ENCODE results near the gene AREL1. TPM values are rescaled to one million over a fixed set of nuclear protein-coding genes. Genes with fewer than 3 reads are reported as not detected.
A peak's percentile ranks its signal among the peaks of the same experiment; 100 is the strongest.

The AREL1 gene
- total and polyA plus RNA-seq, 8 donors, result 7.6 to 20.9 (median 12.8) TPM

DNA sequence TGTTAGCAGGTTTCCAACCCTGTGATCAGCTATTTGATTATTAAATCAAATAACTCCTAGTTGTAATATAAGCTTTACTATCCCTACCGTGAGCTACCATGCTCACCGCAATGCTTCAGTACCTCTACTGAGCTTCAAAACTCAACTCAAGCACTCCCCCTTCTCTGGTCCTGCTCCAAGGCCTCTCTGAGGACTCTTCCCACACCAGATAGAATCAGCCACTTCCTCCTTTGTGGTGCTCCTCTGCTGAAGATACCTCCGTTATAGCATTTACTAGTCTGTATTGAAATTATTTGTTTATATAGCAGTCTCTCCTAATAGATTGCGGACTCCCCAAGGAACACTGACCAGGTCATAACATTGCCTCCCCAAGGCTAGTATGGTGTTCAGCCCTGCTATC is 17.5 kb downstream of the AREL1 start:
- Histone ChIP-seq H3K27ac (no peak overlapping the region), H3K9me3 (no peaks in the 10 kb centered on the region), H3K4me1 (no peaks in the 10 kb centered on the region), H3K36me3 (peaks cover 0 to 5% (median 0%) of the 10 kb centered on the region in 3 donors), H3K4me3 (no peak overlapping the region), H3K27me3 (no peaks in the 10 kb centered on the region)
- 97% methylated on average over 4 of the region's 4 CpGs for WGBS, 2 donors
- TF ChIP-seq, protein P1, sequence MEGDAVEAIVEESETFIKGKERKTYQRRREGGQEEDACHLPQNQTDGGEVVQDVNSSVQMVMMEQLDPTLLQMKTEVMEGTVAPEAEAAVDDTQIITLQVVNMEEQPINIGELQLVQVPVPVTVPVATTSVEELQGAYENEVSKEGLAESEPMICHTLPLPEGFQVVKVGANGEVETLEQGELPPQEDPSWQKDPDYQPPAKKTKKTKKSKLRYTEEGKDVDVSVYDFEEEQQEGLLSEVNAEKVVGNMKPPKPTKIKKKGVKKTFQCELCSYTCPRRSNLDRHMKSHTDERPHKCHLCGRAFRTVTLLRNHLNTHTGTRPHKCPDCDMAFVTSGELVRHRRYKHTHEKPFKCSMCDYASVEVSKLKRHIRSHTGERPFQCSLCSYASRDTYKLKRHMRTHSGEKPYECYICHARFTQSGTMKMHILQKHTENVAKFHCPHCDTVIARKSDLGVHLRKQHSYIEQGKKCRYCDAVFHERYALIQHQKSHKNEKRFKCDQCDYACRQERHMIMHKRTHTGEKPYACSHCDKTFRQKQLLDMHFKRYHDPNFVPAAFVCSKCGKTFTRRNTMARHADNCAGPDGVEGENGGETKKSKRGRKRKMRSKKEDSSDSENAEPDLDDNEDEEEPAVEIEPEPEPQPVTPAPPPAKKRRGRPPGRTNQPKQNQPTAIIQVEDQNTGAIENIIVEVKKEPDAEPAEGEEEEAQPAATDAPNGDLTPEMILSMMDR (IDR thresholded peaks at IDR 0.05), result no peak
- FAIRE-seq (no peak), DNase-seq (no peak), ATAC-seq (no peak)
- intact Hi-C loops (cut with DNase I), result no loop called here

DNA sequence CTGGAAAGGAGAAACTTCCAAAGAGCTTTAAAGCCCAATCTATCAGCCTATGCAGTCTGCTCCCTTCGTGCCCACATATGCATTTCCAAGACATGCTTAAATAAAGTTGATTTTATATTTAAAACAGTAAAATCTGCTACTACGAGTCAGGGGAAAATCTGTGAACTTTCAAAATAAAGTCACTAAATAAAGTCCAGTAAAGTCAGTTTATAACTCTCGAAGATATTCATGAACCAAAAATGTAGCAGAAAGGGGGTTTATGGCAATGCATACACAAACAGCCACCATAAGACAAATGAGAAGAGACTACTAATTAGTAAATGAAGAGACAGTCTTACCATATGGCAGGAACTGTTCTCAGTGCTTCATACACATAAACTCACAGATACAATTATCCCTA is 19.7 kb downstream of the AREL1 start:
- 94 to 96% methylated on average over 3 of the region's 3 CpGs for WGBS, 2 donors
- FAIRE-seq, result no peak
- intact Hi-C loops (cut with DNase I), result no loop called here
- Histone ChIP-seq H3K9me3 (no peaks in the 10 kb centered on the region), H3K27ac (no peak overlapping the region), H3K27me3 (no peaks in the 10 kb centered on the region), H3K36me3 (peaks cover 0 to 6% (median 0%) of the 10 kb centered on the region in 3 donors), H3K4me3 (no peak overlapping the region), H3K4me1 (no peaks in the 10 kb centered on the region)
- ATAC-seq, result no peak
- TF ChIP-seq, protein P1 (IDR thresholded peaks at IDR 0.05), result no peak
- DNase-seq, result no peak

DNA sequence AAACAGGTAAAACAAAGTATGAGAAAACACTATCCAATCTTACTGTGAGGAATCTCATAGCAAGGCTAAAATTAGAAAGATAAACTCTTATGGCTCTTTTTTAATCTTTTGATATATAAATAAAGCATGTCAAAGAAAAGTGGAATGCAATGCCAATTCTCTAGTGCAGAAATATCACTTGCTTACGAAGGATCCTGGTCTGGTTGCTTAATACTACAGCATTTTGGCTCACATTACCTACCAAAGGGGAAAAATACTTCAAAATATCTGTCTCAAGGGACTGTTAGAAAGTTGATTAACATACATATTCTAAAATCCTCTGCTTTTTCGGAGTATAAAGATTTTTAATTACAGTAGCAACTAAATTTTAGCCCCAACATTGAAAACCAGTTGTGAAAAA is 21.4 kb downstream of the AREL1 start:
- ATAC-seq (no peak), FAIRE-seq (no peak), DNase-seq (no peak)
- Histone ChIP-seq H3K4me3 (no peak overlapping the region), H3K4me1 (peaks cover 0 to 2% (median 0%) of the 10 kb centered on the region in 3 donors), H3K27me3 (no peaks in the 10 kb centered on the region), H3K27ac (no peak overlapping the region), H3K36me3 (peaks cover 0 to 6% (median 0%) of the 10 kb centered on the region in 3 donors), H3K9me3 (no peaks in the 10 kb centered on the region)
- TF ChIP-seq, protein P1 (IDR thresholded peaks at IDR 0.05), result no peak
- WGBS, 2 donors, result 68 to 69% methylated on average over 2 of the region's 2 CpGs
- intact Hi-C loops (cut with DNase I), result no loop called here

DNA sequence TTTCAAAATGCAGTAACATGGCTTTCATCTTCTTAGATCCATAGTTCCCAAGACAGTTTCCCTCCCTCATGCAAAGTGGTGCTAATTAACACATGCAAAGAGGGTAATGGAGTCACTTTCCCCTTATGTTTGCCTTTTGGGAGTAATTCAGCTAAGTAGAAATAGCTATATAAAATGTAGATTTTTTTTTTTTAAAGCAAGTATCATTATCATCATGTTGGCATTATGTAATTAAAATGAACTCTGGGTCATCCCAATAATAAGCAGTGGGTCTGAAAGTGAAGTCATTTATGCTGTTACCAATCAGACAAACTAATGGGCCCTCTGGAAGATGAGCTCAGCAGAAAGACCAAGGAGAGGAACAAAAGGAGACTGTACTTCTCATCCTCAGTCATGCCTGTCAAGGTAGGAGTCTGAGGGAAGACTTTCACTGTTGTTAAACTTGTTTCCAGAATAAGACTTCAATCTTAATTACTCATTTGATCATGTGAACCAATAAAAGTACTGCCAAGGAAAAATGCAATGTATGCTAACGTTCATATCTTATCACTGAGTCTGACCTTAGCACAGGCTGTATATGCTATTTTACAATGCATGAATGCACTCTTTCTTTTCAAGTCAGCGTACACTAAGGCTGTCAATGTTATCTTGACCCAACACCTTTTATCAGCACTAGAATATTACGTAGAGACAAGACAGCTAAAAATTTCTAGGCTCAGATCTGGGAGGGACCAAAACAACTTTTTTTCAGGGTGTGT is 26.8 kb downstream of the AREL1 start:
- Histone ChIP-seq H3K27ac (no peak overlapping the region), H3K27me3 (no peaks in the 10 kb centered on the region), H3K36me3 (peaks cover 0 to 14% (median 4%) of the 10 kb centered on the region in 3 donors), H3K4me3 (no peak overlapping the region), H3K4me1 (peaks cover 0 to 5% (median 0%) of the 10 kb centered on the region in 3 donors), H3K9me3 (no peaks in the 10 kb centered on the region)
- 16 to 22% methylated on average over 3 of the region's 3 CpGs for WGBS, 2 donors
- TF ChIP-seq, protein P1 (IDR thresholded peaks at IDR 0.05), result no peak
- DNase-seq (no peak), ATAC-seq (peak in 2 of 4 donors; percentile 46 to 64), FAIRE-seq (peak; percentile 34)
- intact Hi-C loops (cut with DNase I), result no loop called here

DNA sequence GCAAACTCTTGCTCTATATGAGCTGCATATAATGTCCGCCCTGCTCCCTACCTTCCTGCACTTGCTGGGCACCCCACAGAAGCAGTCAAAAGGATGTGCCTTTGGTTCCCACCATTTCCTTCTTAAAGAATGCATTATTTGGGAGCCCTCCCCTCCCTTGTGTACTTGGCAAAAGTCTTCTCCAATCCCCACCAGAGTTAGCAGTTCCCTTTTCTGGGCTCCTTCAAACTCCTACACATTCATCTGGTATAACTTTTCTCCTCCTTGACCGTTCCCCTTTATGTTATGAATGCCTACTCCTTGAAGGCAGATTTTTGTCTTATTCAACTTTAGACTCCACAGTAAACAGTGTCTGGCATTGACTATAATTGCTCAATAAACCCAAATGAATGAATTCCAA is 27.8 kb downstream of the AREL1 start:
- Histone ChIP-seq H3K27ac (no peak overlapping the region), H3K4me1 (peaks cover 0 to 5% (median 0%) of the 10 kb centered on the region in 3 donors), H3K36me3 (peaks cover 0 to 8% (median 4%) of the 10 kb centered on the region in 3 donors), H3K27me3 (no peaks in the 10 kb centered on the region), H3K4me3 (no peak overlapping the region), H3K9me3 (no peaks in the 10 kb centered on the region)
- TF ChIP-seq, protein P1 (IDR thresholded peaks at IDR 0.05), result no peak
- FAIRE-seq (no peak), ATAC-seq (peak in 1 of 4 donors; percentile 32), DNase-seq (no peak)
- 92 to 94% methylated on average over 2 of the region's 2 CpGs for WGBS, 2 donors
- intact Hi-C loops (cut with DNase I), result no loop called here

All from pancreas (tissue), 10 donors.